ENCODE results near the gene SERPINB4. TPM values are rescaled to one million over a fixed set of nuclear protein-coding genes. Genes with fewer than 3 reads are reported as not detected.

The SERPINB4 gene
- total RNA-seq, 2 experiments from 2014 or later: not detected

DNA sequence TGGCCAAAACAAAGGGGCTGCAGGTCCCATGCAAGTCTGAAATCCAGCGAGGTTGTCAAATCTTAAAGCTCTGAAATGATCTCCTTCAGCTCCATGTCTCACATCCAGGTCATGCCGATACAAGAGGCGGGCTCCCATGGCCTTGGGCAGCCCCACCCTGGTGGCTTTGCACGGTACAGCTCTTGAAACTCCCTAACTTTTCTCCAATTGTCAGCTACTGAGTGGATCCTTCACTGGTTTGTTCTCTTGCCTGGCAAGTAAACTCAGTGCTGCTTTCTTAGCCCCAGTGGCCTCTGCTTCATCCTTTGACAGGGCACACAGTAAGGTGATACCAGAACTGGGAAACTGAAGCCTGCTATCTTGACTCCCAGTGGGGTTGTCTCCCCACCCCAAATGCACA is 30.6 kb downstream of the SERPINB4 start:
- no peaks in the 10 kb centered on the region for H3K4me1 Mint-ChIP-seq
- H3K4me3 Mint-ChIP-seq: no peak overlapping the region
- no peak overlapping the region for H3K27ac Mint-ChIP-seq
- H3K9me3 Mint-ChIP-seq: no peaks in the 10 kb centered on the region
- H3K36me3 Mint-ChIP-seq (ENCODE audit: low read depth): no peaks in the 10 kb centered on the region
- CTCF ChIA-PET: interaction anchor here (1.0 kb wide), 1 partner anchor 20 kb away, joined by 3 read pairs; no protein-coding TSS in a partner anchor
- POLR2A ChIA-PET: no interaction called here
- no peak for DNase-seq
- no peaks in the 10 kb centered on the region for H3K27me3 Mint-ChIP-seq

DNA sequence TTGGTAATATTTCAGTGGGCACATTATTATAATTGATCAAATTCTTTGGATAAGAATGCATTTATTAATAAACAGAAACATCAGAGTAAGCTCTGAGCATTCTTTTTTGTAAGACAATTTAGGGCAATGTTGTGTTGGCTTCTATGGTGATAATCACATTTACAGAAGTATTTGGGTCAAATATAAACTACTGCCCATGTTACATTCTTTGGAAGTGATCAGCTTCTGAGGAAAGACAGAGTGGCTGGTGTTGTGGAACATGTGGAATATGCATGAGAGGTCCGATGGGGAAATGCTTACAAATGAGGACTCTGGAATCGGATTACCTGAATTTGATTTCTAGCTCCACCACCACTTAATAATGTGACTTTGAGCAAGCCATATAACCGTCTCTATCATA is 37.5 kb downstream of the SERPINB4 start:
- POLR2A ChIA-PET: no interaction called here
- no peak for DNase-seq
- H3K9me3 Mint-ChIP-seq: no peaks in the 10 kb centered on the region
- H3K36me3 Mint-ChIP-seq (ENCODE audit: low read depth): no peaks in the 10 kb centered on the region
- CTCF ChIA-PET: interaction anchor here (1.3 kb wide), 1 partner anchor 29 kb away, joined by 3 read pairs; no protein-coding TSS in a partner anchor
- no peaks in the 10 kb centered on the region for H3K4me1 Mint-ChIP-seq
- no peak overlapping the region for H3K27ac Mint-ChIP-seq
- no peak overlapping the region for H3K4me3 Mint-ChIP-seq
- H3K27me3 Mint-ChIP-seq: peaks cover 6% of the 10 kb centered on the region

- H3K4me1 Mint-ChIP-seq: no peaks in the 10 kb centered on the region
- POLR2A ChIA-PET: no interaction called here
- CTCF ChIA-PET: interaction anchor here (0.6 kb wide), 1 partner anchor 87 kb away, joined by 3 read pairs; no protein-coding TSS in a partner anchor
- H3K36me3 Mint-ChIP-seq (ENCODE audit: low read depth): no peaks in the 10 kb centered on the region
- DNase-seq: no peak
- no peak overlapping the region for H3K4me3 Mint-ChIP-seq
- no peaks in the 10 kb centered on the region for H3K9me3 Mint-ChIP-seq
- peaks cover 6% of the 10 kb centered on the region for H3K27me3 Mint-ChIP-seq
- no peak overlapping the region for H3K27ac Mint-ChIP-seq
Measured at GRCh38 chr18:63604791-63605567, 39.1 kb downstream of the SERPINB4 start.

DNA sequence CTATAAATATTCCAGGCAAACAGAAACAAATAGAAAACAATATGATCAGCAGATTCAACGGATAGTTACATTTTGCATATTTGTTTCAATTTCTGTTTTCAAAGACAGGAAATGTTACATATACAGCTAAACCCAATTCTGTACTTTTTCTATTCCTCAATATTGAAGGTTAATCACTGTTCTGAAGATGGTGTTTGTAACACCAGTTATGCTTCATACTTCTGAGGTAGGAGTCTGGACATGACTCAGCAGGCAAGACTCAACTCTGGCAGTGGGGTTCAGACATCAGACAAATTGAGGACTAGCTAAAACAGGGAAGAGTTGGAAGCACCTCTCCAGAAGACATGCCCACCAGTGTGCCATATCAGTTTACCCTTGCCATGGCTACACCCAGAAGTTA is 40.3 kb downstream of the SERPINB4 start:
- Mint-ChIP-seq H3K27me3 (peaks cover 7% of the 10 kb centered on the region), H3K4me1 (no peaks in the 10 kb centered on the region), H3K9me3 (no peaks in the 10 kb centered on the region), H3K36me3 (ENCODE audit: low read depth) (no peaks in the 10 kb centered on the region), H3K4me3 (no peak overlapping the region), H3K27ac (no peak overlapping the region)
- CTCF ChIA-PET: no interaction called here
- POLR2A ChIA-PET: no interaction called here
- no peak for DNase-seq

GRCh38 chr18:63603355-63603754 is 40.7 kb downstream of the SERPINB4 start:
- POLR2A ChIA-PET: no interaction called here
- Mint-ChIP-seq H3K9me3 (no peaks in the 10 kb centered on the region), H3K27ac (no peak overlapping the region), H3K36me3 (ENCODE audit: low read depth) (no peaks in the 10 kb centered on the region), H3K27me3 (peaks cover 9% of the 10 kb centered on the region), H3K4me1 (no peaks in the 10 kb centered on the region), H3K4me3 (no peak overlapping the region)
- DNase-seq: no peak
- CTCF ChIA-PET: no interaction called here

GRCh38 chr18:63596964-63597363 is 47.1 kb downstream of the SERPINB4 start:
- Mint-ChIP-seq H3K4me1 (no peaks in the 10 kb centered on the region), H3K4me3 (no peak overlapping the region), H3K36me3 (ENCODE audit: low read depth) (no peaks in the 10 kb centered on the region), H3K27me3 (peaks cover 6% of the 10 kb centered on the region), H3K27ac (no peak overlapping the region), H3K9me3 (no peaks in the 10 kb centered on the region)
- POLR2A ChIA-PET: no interaction called here
- CTCF ChIA-PET: no interaction called here
- DNase-seq: no peak

DNA sequence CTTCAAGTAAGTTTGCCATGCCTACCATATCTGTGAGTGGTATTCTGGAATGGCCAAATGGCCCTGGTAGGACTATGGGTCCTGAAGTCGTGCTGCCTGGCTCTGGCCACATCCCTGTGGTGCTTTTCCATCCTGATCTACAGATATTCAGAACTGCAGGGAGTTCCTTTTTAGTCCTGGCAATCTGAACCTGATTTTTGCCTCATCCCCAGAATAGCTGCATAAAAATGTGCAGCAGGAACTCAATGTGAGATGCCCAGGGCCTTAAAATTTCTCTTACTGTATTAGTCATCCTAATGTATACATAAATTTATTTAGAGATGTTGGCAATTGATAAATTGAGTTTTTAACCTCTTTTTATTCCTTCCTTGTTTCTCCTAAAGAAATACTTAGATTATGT is 51.6 kb downstream of the SERPINB4 start:
- CTCF ChIA-PET: no interaction called here
- H3K36me3 Mint-ChIP-seq (ENCODE audit: low read depth): no peaks in the 10 kb centered on the region
- POLR2A ChIA-PET: no interaction called here
- H3K27me3 Mint-ChIP-seq: peaks cover 4% of the 10 kb centered on the region
- H3K9me3 Mint-ChIP-seq: no peaks in the 10 kb centered on the region
- H3K27ac Mint-ChIP-seq: no peak overlapping the region
- DNase-seq: no peak
- H3K4me3 Mint-ChIP-seq: no peak overlapping the region
- no peaks in the 10 kb centered on the region for H3K4me1 Mint-ChIP-seq

- H3K4me3 Mint-ChIP-seq: no peak overlapping the region
- no peak overlapping the region for H3K27ac Mint-ChIP-seq
- no peaks in the 10 kb centered on the region for H3K9me3 Mint-ChIP-seq
- H3K27me3 Mint-ChIP-seq: peaks cover 4% of the 10 kb centered on the region
- no peaks in the 10 kb centered on the region for H3K4me1 Mint-ChIP-seq
- ChIA-PET CTCF (no interaction called here), POLR2A (no interaction called here)
- no peak for DNase-seq
- H3K36me3 Mint-ChIP-seq (ENCODE audit: low read depth): no peaks in the 10 kb centered on the region
Measured at GRCh38 chr18:63591725-63592124, 52.3 kb downstream of the SERPINB4 start.

DNA sequence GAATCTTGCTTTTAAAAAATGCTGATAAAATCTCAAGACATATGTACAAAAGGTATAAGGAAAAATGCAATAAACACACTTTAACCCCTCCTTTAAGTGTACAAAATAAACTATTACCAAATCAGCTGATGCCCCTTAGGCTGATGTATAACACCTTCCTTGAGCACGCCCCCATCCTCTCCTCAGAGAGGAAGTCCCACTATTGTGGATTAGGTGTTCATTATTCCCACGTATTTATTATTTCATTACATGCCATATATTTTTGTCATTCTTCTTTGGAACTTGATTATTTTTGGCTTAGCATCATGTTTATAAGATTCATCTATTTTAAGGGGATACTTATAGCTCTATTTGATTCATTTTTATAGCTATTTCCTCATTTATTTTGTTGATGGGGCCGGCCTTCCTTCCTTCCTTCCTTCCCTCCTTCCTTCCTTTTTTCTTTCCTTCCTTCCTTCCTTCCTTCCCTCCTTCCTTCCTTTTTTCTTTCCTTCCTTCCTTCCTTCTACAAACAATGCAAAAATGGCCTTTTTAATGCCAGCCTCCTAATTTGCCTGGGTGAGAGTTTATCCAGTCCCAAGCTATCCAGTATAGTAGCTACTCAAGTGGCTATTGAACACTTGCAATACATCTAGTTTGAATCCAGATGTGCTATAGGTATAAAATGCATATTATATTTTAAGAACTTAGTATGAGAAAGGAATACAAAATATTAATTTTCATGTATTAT is 52.9 kb downstream of the SERPINB4 start:
- Mint-ChIP-seq H3K27me3 (peaks cover 4% of the 10 kb centered on the region), H3K27ac (no peak overlapping the region)
- CTCF ChIA-PET: no interaction called here

DNA sequence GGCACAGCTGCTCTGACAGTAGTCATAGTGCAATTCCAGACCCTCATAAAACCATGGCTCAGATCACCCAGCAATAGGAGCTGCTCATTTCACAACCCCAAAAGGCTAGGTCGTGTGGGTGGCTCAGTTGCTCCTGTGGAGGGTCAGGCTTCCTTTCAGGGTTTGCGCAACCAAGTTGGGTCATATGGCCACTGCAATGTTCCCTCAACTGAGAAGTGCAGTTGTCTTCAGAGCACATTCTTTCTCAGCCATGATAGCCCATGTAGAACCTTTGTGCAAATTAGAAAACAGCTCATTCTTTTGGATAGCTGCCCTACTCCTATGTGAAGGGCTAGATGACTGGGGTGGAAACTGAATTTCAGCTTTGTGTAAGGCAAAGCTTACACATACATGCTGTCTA is 53.7 kb downstream of the SERPINB4 start:
- Mint-ChIP-seq H3K27ac (no peak overlapping the region), H3K27me3 (peaks cover 5% of the 10 kb centered on the region), H3K4me1 (no peaks in the 10 kb centered on the region), H3K36me3 (ENCODE audit: low read depth) (no peaks in the 10 kb centered on the region), H3K4me3 (no peak overlapping the region), H3K9me3 (no peaks in the 10 kb centered on the region)
- no peak for DNase-seq
- CTCF ChIA-PET: no interaction called here
- POLR2A ChIA-PET: no interaction called here

More for the DNA sequence above, 52.9 kb downstream of the SERPINB4 start:
- no peak for DNase-seq
- POLR2A ChIA-PET: no interaction called here
- Mint-ChIP-seq H3K4me1 (no peaks in the 10 kb centered on the region), H3K36me3 (ENCODE audit: low read depth) (no peaks in the 10 kb centered on the region), H3K4me3 (no peak overlapping the region), H3K9me3 (no peaks in the 10 kb centered on the region)

- Mint-ChIP-seq H3K36me3 (ENCODE audit: low read depth) (no peaks in the 10 kb centered on the region), H3K4me1 (no peaks in the 10 kb centered on the region), H3K27ac (no peak overlapping the region), H3K4me3 (no peak overlapping the region), H3K9me3 (no peaks in the 10 kb centered on the region), H3K27me3 (peaks cover 7% of the 10 kb centered on the region)
- POLR2A ChIA-PET: no interaction called here
- DNase-seq: no peak
- CTCF ChIA-PET: no interaction called here
Measured at GRCh38 chr18:63588909-63589308, 55.1 kb downstream of the SERPINB4 start.
